Naive thymus-derived CD4-positive, alpha-beta T cell (primary cell): ENCODE results near the gene ABT1. TPM values are rescaled to one million over a fixed set of nuclear protein-coding genes. Genes with fewer than 3 reads are reported as not detected.

Experiments used
- ATAC-seq: fragments of 150-1000 bp; cut with Tn5 transposase; 2 replicates; pipeline ENCODE4 v1.10.0; 2021; ENCODE audit warnings: mild to moderate bottlenecking, moderate library complexity
- CTCF ChIA-PET: fragments of 350-600 bp; sonication (Branson Sonifier 250); formaldehyde crosslinking; loops from one replicate; lab custom pipeline; 2021; ENCODE audit warnings: antibody characterized with exemption; lab: Charles Lee
- POLR2A ChIA-PET: fragments of 350-600 bp; sonication (Branson Sonifier 250); formaldehyde crosslinking; loops from one replicate; lab custom pipeline; 2021; ENCODE audit warnings: antibody characterized with exemption, inconsistent platforms; lab: Charles Lee
- DNase-seq, 9 donors: peaks; one replicate each; pipeline versions ENCODE4 v3.0.0 to v3.0.0-alpha.2; 2020 to 2022; ENCODE audit warnings: mixed read lengths in 1 of 9
- H3K27ac ChIP-seq: one replicate; pipeline ENCODE4 v1.7.0; 2013; ENCODE audit warnings: mild to moderate bottlenecking, low read depth, low read length, moderate library complexity
- H3K27me3 ChIP-seq, 2 donors: one replicate each; pipeline ENCODE4 v1.7.0; 2013; ENCODE audit warnings: low read length in 2 of 2, mild to moderate bottlenecking in 2 of 2, moderate library complexity in 2 of 2; ENCODE audit not compliant: control insufficient read depth in 2 of 2, insufficient read depth in 2 of 2
- H3K36me3 ChIP-seq, 3 experiments: 1 replicate in 2 of 3; 2 replicates in 1 of 3; pipeline ENCODE4 v1.7.0; 2013; ENCODE audit warnings: low read length in 3 of 3, mild to moderate bottlenecking in 3 of 3, moderate library complexity in 1 of 3; ENCODE audit not compliant: insufficient read depth in 3 of 3, control insufficient read depth in 2 of 3
- H3K4me1 ChIP-seq, 2 donors: one replicate each; pipeline ENCODE4 v1.7.0; 2013; ENCODE audit warnings: low read length in 2 of 2, mild to moderate bottlenecking in 2 of 2, moderate library complexity in 1 of 2; ENCODE audit not compliant: control insufficient read depth in 2 of 2, insufficient read depth in 2 of 2
- H3K4me3 ChIP-seq: 2 replicates; pipeline ENCODE4 v1.7.0; 2013; ENCODE audit warnings: mild to moderate bottlenecking, low read length
- H3K9me3 ChIP-seq, 3 experiments: 1 replicate in 2 of 3; 2 replicates in 1 of 3; pipeline ENCODE4 v1.7.0; 2013; ENCODE audit warnings: low read length in 3 of 3; ENCODE audit not compliant: control insufficient read depth in 2 of 3
- H3K27ac Mint-ChIP-seq, 9 donors: one replicate each; pipeline ENCODE4 v1.8.0; 2020 to 2022; ENCODE audit warnings: mixed read lengths in 9 of 9, mild to moderate bottlenecking in 8 of 9, moderate library complexity in 5 of 9, inconsistent platforms in 2 of 9
- H3K27me3 Mint-ChIP-seq, 5 donors: one replicate each; pipeline ENCODE4 v1.8.0; 2021 to 2022; ENCODE audit warnings: mixed read lengths in 5 of 5, mild to moderate bottlenecking in 1 of 5
- H3K36me3 Mint-ChIP-seq, 5 donors: one replicate each; pipeline ENCODE4 v1.8.0; 2020 to 2022; ENCODE audit warnings: mixed read lengths in 5 of 5, mild to moderate bottlenecking in 3 of 5, inconsistent platforms in 1 of 5
- H3K4me1 Mint-ChIP-seq, 7 donors: one replicate each; pipeline ENCODE4 v1.8.0; 2020 to 2022; ENCODE audit warnings: mixed read lengths in 7 of 7, mild to moderate bottlenecking in 3 of 7, inconsistent platforms in 1 of 7
- H3K4me3 Mint-ChIP-seq, 10 donors: one replicate each; pipeline ENCODE4 v1.8.0; 2020 to 2022; ENCODE audit warnings: mild to moderate bottlenecking in 10 of 10, mixed read lengths in 10 of 10, moderate library complexity in 6 of 10, inconsistent platforms in 2 of 10
- H3K9me3 Mint-ChIP-seq, 11 donors: one replicate each; pipeline ENCODE4 v1.8.0; 2020 to 2022; ENCODE audit warnings: mixed read lengths in 11 of 11, mild to moderate bottlenecking in 4 of 11, inconsistent platforms in 1 of 11, moderate library complexity in 1 of 11
- intact Hi-C, 2 donors: fragments of 100-400 bp; cut with micrococcal nuclease; formaldehyde crosslinking; loops; one replicate each; pipeline ENCODE4 v1.15.1; 2023
- polyA plus RNA-seq, 2 donors: library from polyadenylated mRNA; unstranded; fragments of 300-500 nt; fragmentation: Illumina TruSeq; gene quantifications; one replicate each; pipeline ENCODE4 v1.2.3, GENCODE V29; 2021
- total RNA-seq, 6 experiments: library from RNA in 5 of 6; stranded (reverse) in 5 of 6; gene quantifications; 1 replicate in 5 of 6; 2 replicates in 1 of 6; pipeline ENCODE4 v1.2.3 and lab custom pipeline; 2021 to 2026

The ABT1 gene
- total and polyA plus RNA-seq, 7 experiments from 2014 or later: 23.3 to 44.8 (median 36.1) TPM

GRCh38 chr6:26613689-26614683, 17.2 kb downstream of the ABT1 start:
- Mint-ChIP-seq H3K4me1 (peaks cover 10 to 30% (median 24%) of the 10 kb centered on the region in 7 donors), H3K27me3 (peaks cover 10 to 57% (median 32%) of the 10 kb centered on the region in 5 donors), H3K27ac (peak overlapping the region in 4 of 9 donors; percentile 60 to 87 (median 72)), H3K9me3 (peaks cover 0 to 10% (median 0%) of the 10 kb centered on the region in 11 donors), H3K4me3 (peak overlapping the region; percentile 75 to 93 (median 86)), H3K36me3 (peaks cover 0 to 2% (median 0%) of the 10 kb centered on the region in 5 donors)
- ATAC-seq (peak; percentile 37), DNase-seq (peak in 4 of 9 donors; percentile 31 to 41 (median 34))
- Histone ChIP-seq H3K27ac (no peak overlapping the region), H3K27me3 (peaks cover 7 to 10% of the 10 kb centered on the region in 2 donors), H3K4me3 (peak overlapping the region; percentile 67), H3K4me1 (peaks cover 0 to 15% of the 10 kb centered on the region in 2 donors), H3K9me3 (no peaks in the 10 kb centered on the region), H3K36me3 (no peaks in the 10 kb centered on the region)
- intact Hi-C loops: no loop called here
- ChIA-PET CTCF (interaction anchor here (1.8 kb wide), 1 partner anchor 466 kb away, joined by 5 read pairs; no protein-coding TSS in a partner anchor), POLR2A (interaction anchor here (0.6 to 1.0 kb wide), 2 partner anchors 36 to 511 kb away, joined by 3 to 4 read pairs; no protein-coding TSS in a partner anchor)

- Mint-ChIP-seq H3K9me3 (peaks cover 0 to 24% (median 8%) of the 10 kb centered on the region in 11 donors), H3K27ac (no peak overlapping the region), H3K4me3 (no peak overlapping the region), H3K4me1 (no peaks in the 10 kb centered on the region), H3K36me3 (peaks cover 0 to 15% (median 3%) of the 10 kb centered on the region in 5 donors), H3K27me3 (peaks cover 0 to 21% (median 14%) of the 10 kb centered on the region in 5 donors)
- no peaks in the 10 kb centered on the region for H3K27me3 ChIP-seq
- no peaks in the 10 kb centered on the region for H3K36me3 ChIP-seq
- no peaks in the 10 kb centered on the region for H3K9me3 ChIP-seq
- intact Hi-C loops: no loop called here
- no peak overlapping the region for H3K4me3 ChIP-seq
- no peak overlapping the region for H3K27ac ChIP-seq
- ChIA-PET CTCF (no interaction called here), POLR2A (no interaction called here)
- ATAC-seq (no peak), DNase-seq (no peak)
- no peaks in the 10 kb centered on the region for H3K4me1 ChIP-seq
Observed at GRCh38 chr6:26623339-26623859, 26.6 kb downstream of the ABT1 start.

GRCh38 chr6:26624557-26624956, 27.8 kb downstream of the ABT1 start:
- peaks cover 0 to 35% (median 12%) of the 10 kb centered on the region in 11 donors for H3K9me3 Mint-ChIP-seq
- peaks cover 0 to 18% (median 14%) of the 10 kb centered on the region in 5 donors for H3K27me3 Mint-ChIP-seq
- no peak overlapping the region for H3K27ac Mint-ChIP-seq
- H3K4me1 Mint-ChIP-seq: no peaks in the 10 kb centered on the region
- no peak overlapping the region for H3K4me3 ChIP-seq
- intact Hi-C loops: no loop called here
- ChIA-PET POLR2A (no interaction called here), CTCF (no interaction called here)
- H3K27ac ChIP-seq: no peak overlapping the region
- no peaks in the 10 kb centered on the region for H3K4me1 ChIP-seq
- H3K27me3 ChIP-seq: no peaks in the 10 kb centered on the region
- ATAC-seq (no peak), DNase-seq (no peak)
- H3K36me3 ChIP-seq: no peaks in the 10 kb centered on the region
- no peak overlapping the region for H3K4me3 Mint-ChIP-seq
- H3K9me3 ChIP-seq: no peaks in the 10 kb centered on the region
- H3K36me3 Mint-ChIP-seq: peaks cover 0 to 23% (median 7%) of the 10 kb centered on the region in 5 donors

- intact Hi-C loops: no loop called here
- Histone ChIP-seq H3K27me3 (no peaks in the 10 kb centered on the region), H3K4me1 (no peaks in the 10 kb centered on the region), H3K27ac (no peak overlapping the region), H3K9me3 (no peaks in the 10 kb centered on the region), H3K36me3 (no peaks in the 10 kb centered on the region), H3K4me3 (no peak overlapping the region)
- Mint-ChIP-seq H3K4me1 (no peaks in the 10 kb centered on the region), H3K27ac (no peak overlapping the region), H3K4me3 (no peak overlapping the region), H3K27me3 (peaks cover 0 to 10% (median 4%) of the 10 kb centered on the region in 5 donors), H3K9me3 (peaks cover 0 to 44% (median 12%) of the 10 kb centered on the region in 11 donors), H3K36me3 (peaks cover 0 to 27% (median 11%) of the 10 kb centered on the region in 5 donors)
- DNase-seq (no peak), ATAC-seq (no peak)
- ChIA-PET POLR2A (no interaction called here), CTCF (no interaction called here)
Observed at GRCh38 chr6:26627843-26628242, 31.1 kb downstream of the ABT1 start.

- H3K4me1 Mint-ChIP-seq: no peaks in the 10 kb centered on the region
- no peak overlapping the region for H3K27ac Mint-ChIP-seq
- CTCF ChIA-PET: no interaction called here
- peaks cover 0 to 28% (median 15%) of the 10 kb centered on the region in 5 donors for H3K36me3 Mint-ChIP-seq
- no peak for DNase-seq
- Histone ChIP-seq H3K27ac (no peak overlapping the region), H3K4me1 (no peaks in the 10 kb centered on the region), H3K27me3 (no peaks in the 10 kb centered on the region), H3K9me3 (no peaks in the 10 kb centered on the region), H3K4me3 (no peak overlapping the region), H3K36me3 (no peaks in the 10 kb centered on the region)
- H3K27me3 Mint-ChIP-seq: peaks cover 0 to 4% (median 4%) of the 10 kb centered on the region in 5 donors
- intact Hi-C loops: no loop called here
- H3K4me3 Mint-ChIP-seq: no peak overlapping the region
- H3K9me3 Mint-ChIP-seq: peaks cover 0 to 51% (median 11%) of the 10 kb centered on the region in 11 donors
- no peak for ATAC-seq
- POLR2A ChIA-PET: interaction anchor here (1.0 kb wide), 1 partner anchor 36 kb away, joined by 3 read pairs; no protein-coding TSS in a partner anchor
Observed at GRCh38 chr6:26629359-26629758, 32.6 kb downstream of the ABT1 start.

GRCh38 chr6:26640806-26641205, 44.1 kb downstream of the ABT1 start:
- Mint-ChIP-seq H3K4me1 (peaks cover 0 to 2% (median 0%) of the 10 kb centered on the region in 7 donors), H3K27me3 (no peaks in the 10 kb centered on the region), H3K36me3 (peaks cover 50 to 68% (median 66%) of the 10 kb centered on the region in 5 donors), H3K27ac (no peak overlapping the region), H3K4me3 (no peak overlapping the region), H3K9me3 (peaks cover 17 to 65% (median 40%) of the 10 kb centered on the region in 11 donors)
- CTCF ChIA-PET: interaction anchor here (0.5 kb wide), 1 partner anchor 870 kb away, joined by 3 read pairs; no protein-coding TSS in a partner anchor
- H3K27ac ChIP-seq: no peak overlapping the region
- DNase-seq (no peak), ATAC-seq (no peak)
- H3K4me3 ChIP-seq: no peak overlapping the region
- H3K36me3 ChIP-seq: peaks cover 0 to 56% (median 2%) of the 10 kb centered on the region in 3 experiments
- intact Hi-C loops: no loop called here
- H3K4me1 ChIP-seq: no peaks in the 10 kb centered on the region
- H3K9me3 ChIP-seq: peaks cover 0 to 27% (median 13%) of the 10 kb centered on the region in 3 experiments
- POLR2A ChIA-PET: no interaction called here
- H3K27me3 ChIP-seq: no peaks in the 10 kb centered on the region
